ENCODE measurements around the gene PM20D2.

DNA sequence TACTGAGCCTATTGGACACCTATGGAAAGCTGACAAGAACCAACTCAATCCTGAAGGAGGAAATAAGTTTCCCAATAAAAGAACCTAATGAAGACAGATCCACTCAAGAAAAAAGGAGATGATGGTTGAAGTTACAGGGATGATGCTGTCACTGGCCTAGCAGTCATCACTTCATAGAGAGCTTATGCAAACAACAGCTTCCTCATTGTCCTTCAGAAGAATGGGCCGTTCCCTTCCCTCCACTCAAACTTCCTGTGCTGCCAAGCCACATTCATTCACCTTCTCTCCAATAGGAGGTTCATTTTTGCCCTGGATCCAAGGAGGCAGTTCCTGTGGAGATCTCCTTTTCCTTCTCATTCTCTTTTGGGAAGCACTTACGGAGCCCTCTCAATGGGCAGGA lies 13.8 kb upstream of the PM20D2 start:
- TF ChIP-seq POLR2AphosphoS5 (IDR thresholded peaks at IDR 0.05): no peak
- TF ChIP-seq POLR2A (IDR thresholded peaks at IDR 0.05): no peak

Measured in sigmoid colon (tissue), 4 donors.